WTC11 (cell line): Measurements from ENCODE around the gene FFAR3. TPM values are rescaled to one million over a fixed set of nuclear protein-coding genes. Genes with fewer than 3 reads are reported as not detected.
A peak's percentile ranks its signal among the peaks of the same experiment; 100 is the strongest.

Source experiments
- ATAC-seq: fragments of 200-7000 bp; cut with Tn5 transposase; 2 replicates; pipeline ENCODE4 v1.10.0; 2021; ENCODE audit warnings: mild to moderate bottlenecking, moderate library complexity
- CTCF ChIA-PET: fragments of 300-600 bp; sonication (Branson Sonifier 250); formaldehyde crosslinking; loops from one replicate; lab custom pipeline; 2021; ENCODE audit warnings: antibody characterized with exemption; lab: Charles Lee
- POLR2A ChIA-PET: fragments of 350-600 bp; sonication (Branson Sonifier 250); formaldehyde crosslinking; loops from one replicate; lab custom pipeline; 2021; ENCODE audit warnings: antibody characterized with exemption; lab: Charles Lee
- DNase-seq: peaks from one replicate; pipeline ENCODE4 v3.0.0; 2021; ENCODE audit warnings: low spot score
- H3K27ac Mint-ChIP-seq: 2 replicates; pipeline ENCODE4 v1.8.0; 2021; ENCODE audit warnings: mixed read lengths
- H3K27me3 Mint-ChIP-seq: 2 replicates; pipeline ENCODE4 v1.8.0; 2021; ENCODE audit warnings: low read depth, mild to moderate bottlenecking, moderate library complexity, mixed read lengths
- H3K36me3 Mint-ChIP-seq: 2 replicates; pipeline ENCODE4 v1.8.0; 2021; ENCODE audit warnings: mixed read lengths
- H3K4me1 Mint-ChIP-seq: 2 replicates; pipeline ENCODE4 v1.8.0; 2022; ENCODE audit warnings: mixed read lengths
- H3K4me3 Mint-ChIP-seq: 2 replicates; pipeline ENCODE4 v1.8.0; 2021; ENCODE audit warnings: mild to moderate bottlenecking, moderate library complexity, mixed read lengths
- H3K9me3 Mint-ChIP-seq: 2 replicates; pipeline ENCODE4 v1.8.0; 2021; ENCODE audit warnings: mixed read lengths
- CBFB ChIP-seq: sonication (generic); formaldehyde crosslinking; IDR thresholded peaks from 2 replicates; pipeline ENCODE4 v1.8.1; 2022; ENCODE audit warnings: mild to moderate bottlenecking, low read depth, missing genetic modification reagents
- FOXK1 ChIP-seq: sonication (generic); formaldehyde crosslinking; IDR thresholded peaks from 2 replicates; pipeline ENCODE4 v1.8.0; 2022; ENCODE audit warnings: mild to moderate bottlenecking, moderate library complexity, missing genetic modification reagents
- GRHL2 ChIP-seq: fragments of 250-450 bp; sonication (Bioruptor Pico); IDR thresholded peaks from 2 replicates; pipeline ENCODE4 v1.8.0; 2022; ENCODE audit warnings: mild to moderate bottlenecking, moderate library complexity; ENCODE audit not compliant: insufficient replicate concordance, severe bottlenecking
- GTF2I ChIP-seq: fragments of 250-450 bp; sonication (Bioruptor Pico); conservative IDR thresholded peaks from 2 replicates; pipeline ENCODE4 v1.4.0; 2021; ENCODE audit warnings: mild to moderate bottlenecking
- NFYB ChIP-seq: sonication (generic); formaldehyde crosslinking; conservative IDR thresholded peaks from 2 replicates; pipeline ENCODE4 v1.8.0; 2022; ENCODE audit warnings: low read depth, missing genetic modification reagents
- SOX15 ChIP-seq: fragments of 250-450 bp; sonication (Bioruptor Pico); IDR thresholded peaks from 2 replicates; pipeline ENCODE4 v1.9.0; 2021; ENCODE audit warnings: mild to moderate bottlenecking
- TEAD4 ChIP-seq: sonication (generic); formaldehyde crosslinking; IDR thresholded peaks from 2 replicates; pipeline ENCODE4 v1.8.0; 2022; ENCODE audit warnings: mild to moderate bottlenecking, missing genetic modification reagents
- USF2 ChIP-seq: sonication (generic); formaldehyde crosslinking; IDR thresholded peaks from 2 replicates; pipeline ENCODE4 v1.8.1; 2023; ENCODE audit warnings: mild to moderate bottlenecking, missing genetic modification reagents, moderate library complexity
- ZNF396 ChIP-seq: fragments of 250-450 bp; sonication (Bioruptor Pico); IDR thresholded peaks from 2 replicates; pipeline ENCODE4 v1.8.0; 2021; ENCODE audit warnings: mild to moderate bottlenecking, moderate library complexity, borderline replicate concordance
- ZNF416 ChIP-seq: fragments of 250-450 bp; sonication (Bioruptor Pico); IDR thresholded peaks from 2 replicates; pipeline ENCODE4 v1.9.0; 2021; ENCODE audit warnings: mild to moderate bottlenecking, inconsistent platforms
- ZNF512 ChIP-seq: sonication (generic); formaldehyde crosslinking; IDR thresholded peaks from 2 replicates; pipeline ENCODE4 v1.8.1; 2022; ENCODE audit warnings: missing genetic modification reagents, borderline replicate concordance
- total RNA-seq: library from RNA; stranded (reverse); gene quantifications from 3 replicates; pipeline ENCODE4 v1.2.3, GENCODE V29; 2021
- TF ChIP-seq, protein P1 (sequence below): sonication (generic); formaldehyde crosslinking; IDR thresholded peaks from 2 replicates; pipeline ENCODE4 v1.8.1; 2023; ENCODE audit warnings: mild to moderate bottlenecking, missing genetic modification reagents
- TF ChIP-seq, protein P2 (sequence below): sonication (generic); formaldehyde crosslinking; IDR thresholded peaks from 2 replicates; pipeline ENCODE4 v1.8.1; 2022; ENCODE audit warnings: mild to moderate bottlenecking, moderate library complexity, missing genetic modification reagents

The FFAR3 gene
- total RNA-seq, 1 experiment from 2014 or later = not detected

GRCh38 chr19:35321291-35321690 is 37.0 kb upstream of the FFAR3 start (continued):
- TF ChIP-seq ZNF512 (CRISPR knock-in tag) = no peak

DNA sequence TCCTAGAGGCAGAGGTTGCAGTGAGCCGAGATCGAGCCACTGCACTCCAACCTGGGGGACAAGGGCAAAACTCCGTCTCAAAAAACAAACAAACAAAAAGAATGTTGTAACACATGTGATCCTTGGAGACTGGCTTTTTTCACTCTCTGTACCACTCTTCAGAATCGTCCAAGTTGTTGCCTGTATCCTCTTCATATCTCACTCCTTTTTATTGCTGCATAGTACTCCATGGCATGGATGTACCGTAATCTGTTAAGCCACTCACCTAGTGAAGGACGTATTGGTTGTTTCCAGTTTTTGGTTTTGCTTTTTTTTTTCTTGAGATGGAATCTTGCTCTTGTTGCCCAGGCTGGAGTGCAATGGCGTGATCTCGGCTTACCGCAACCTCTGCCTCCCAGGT is 36.2 kb upstream of the FFAR3 start:
- no peak overlapping the region for H3K4me3 Mint-ChIP-seq
- peaks cover 8% of the 10 kb centered on the region for H3K27me3 Mint-ChIP-seq
- POLR2A ChIA-PET = no interaction called here
- DNase-seq = no peak
- ATAC-seq = no peak
- H3K27ac Mint-ChIP-seq = no peak overlapping the region
- no peak for TF ChIP-seq SOX15
- TF ChIP-seq ZNF396 (CRISPR knock-in tag) = no peak
- TF ChIP-seq, protein P1, sequence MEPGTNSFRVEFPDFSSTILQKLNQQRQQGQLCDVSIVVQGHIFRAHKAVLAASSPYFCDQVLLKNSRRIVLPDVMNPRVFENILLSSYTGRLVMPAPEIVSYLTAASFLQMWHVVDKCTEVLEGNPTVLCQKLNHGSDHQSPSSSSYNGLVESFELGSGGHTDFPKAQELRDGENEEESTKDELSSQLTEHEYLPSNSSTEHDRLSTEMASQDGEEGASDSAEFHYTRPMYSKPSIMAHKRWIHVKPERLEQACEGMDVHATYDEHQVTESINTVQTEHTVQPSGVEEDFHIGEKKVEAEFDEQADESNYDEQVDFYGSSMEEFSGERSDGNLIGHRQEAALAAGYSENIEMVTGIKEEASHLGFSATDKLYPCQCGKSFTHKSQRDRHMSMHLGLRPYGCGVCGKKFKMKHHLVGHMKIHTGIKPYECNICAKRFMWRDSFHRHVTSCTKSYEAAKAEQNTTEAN = no peak
- no peak for TF ChIP-seq TEAD4 (CRISPR knock-in tag)
- no peak for TF ChIP-seq FOXK1 (CRISPR knock-in tag)
- TF ChIP-seq USF2 = no peak
- 0 out of 2 replicates have a peak, but pooled peaks cover 2% of the 10 kb centered on the region for H3K36me3 Mint-ChIP-seq
- CTCF ChIA-PET = no interaction called here
- H3K9me3 Mint-ChIP-seq = peaks cover 13% of the 10 kb centered on the region
- H3K4me1 Mint-ChIP-seq = no peaks in the 10 kb centered on the region

GRCh38 chr19:35327642-35328041 is 30.6 kb upstream of the FFAR3 start:
- no peak overlapping the region for H3K27ac Mint-ChIP-seq
- peaks cover 13% of the 10 kb centered on the region for H3K4me1 Mint-ChIP-seq
- no peak for TF ChIP-seq USF2
- CTCF ChIA-PET = interaction anchor here (0.6 to 2.1 kb wide), 7 partner anchors 15 to 230 kb away, joined by 3 to 10 read pairs (median 3); partner anchors contain the start of gene USF2
- POLR2A ChIA-PET = no interaction called here
- peak; percentile 43 for DNase-seq
- no peaks in the 10 kb centered on the region for H3K36me3 Mint-ChIP-seq
- no peaks in the 10 kb centered on the region; the same call in 1 of the 2 replicates for H3K27me3 Mint-ChIP-seq
- no peak overlapping the region for H3K4me3 Mint-ChIP-seq
- ATAC-seq = peak; percentile 86
- peaks cover under 1% of the 10 kb centered on the region for H3K9me3 Mint-ChIP-seq

GRCh38 chr19:35328851-35329285 is 29.4 kb upstream of the FFAR3 start, which contains the start of gene CD22:
TSS of gene CD22 (plus strand) at chr19:35329187. CDS start at chr19:35332041, 2,854 bp downstream.
- ChIA-PET CTCF (interaction anchor here (0.8 to 2.1 kb wide), 3 partner anchors 22 to 24 kb away, joined by 3 to 10 read pairs (median 4); no protein-coding TSS in a partner anchor), POLR2A (no interaction called here)
- H3K27me3 Mint-ChIP-seq = no peaks in the 10 kb centered on the region; the same call in 1 of the 2 replicates
- no peak for TF ChIP-seq GRHL2 (CRISPR knock-in tag)
- no peak for TF ChIP-seq NFYB
- no peak for TF ChIP-seq ZNF416 (CRISPR knock-in tag)
- TF ChIP-seq CBFB (CRISPR knock-in tag) = no peak
- TF ChIP-seq, protein P2, sequence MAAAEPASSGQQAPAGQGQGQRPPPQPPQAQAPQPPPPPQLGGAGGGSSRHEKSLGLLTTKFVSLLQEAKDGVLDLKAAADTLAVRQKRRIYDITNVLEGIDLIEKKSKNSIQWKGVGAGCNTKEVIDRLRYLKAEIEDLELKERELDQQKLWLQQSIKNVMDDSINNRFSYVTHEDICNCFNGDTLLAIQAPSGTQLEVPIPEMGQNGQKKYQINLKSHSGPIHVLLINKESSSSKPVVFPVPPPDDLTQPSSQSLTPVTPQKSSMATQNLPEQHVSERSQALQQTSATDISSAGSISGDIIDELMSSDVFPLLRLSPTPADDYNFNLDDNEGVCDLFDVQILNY (CRISPR knock-in tag) = no peak
- no peak for TF ChIP-seq GTF2I (CRISPR knock-in tag)
- H3K27ac Mint-ChIP-seq = no peak within 1 kb of the TSS
- no peaks in the 10 kb centered on the region for H3K9me3 Mint-ChIP-seq
- no peak; the same call in 1 of the 2 replicates for ATAC-seq
- no peak within 1 kb of the TSS for H3K4me3 Mint-ChIP-seq
- DNase-seq = no peak
- no peaks in the 10 kb centered on the region for H3K36me3 Mint-ChIP-seq
- peaks cover 13% of the 10 kb centered on the region for H3K4me1 Mint-ChIP-seq
